Adrenal gland (tissue), 5 donors: ENCODE results near the gene SLC32A1.

Experiments used
- CTCF ChIP-seq, 6 experiments: fragments of 450-650 bp in 4 of 6; fragments of 200-600 bp in 2 of 6; sonication (generic) in 1 of 6; IDR thresholded peaks; 1 replicate in 5 of 6; 2 replicates in 1 of 6; pipeline versions ENCODE4 v1.5.1 to v1.8.0; 2016 to 2021; ENCODE audit warnings: antibody characterized with exemption in 6 of 6, mild to moderate bottlenecking in 2 of 6, moderate library complexity in 1 of 6
- POLR2A ChIP-seq, 2 donors: fragments of 450-650 bp; IDR thresholded peaks; one replicate each; pipeline ENCODE4 v1.6.1; 2017; ENCODE audit warnings: antibody characterized with exemption in 2 of 2, mild to moderate bottlenecking in 2 of 2, moderate library complexity in 1 of 2
- donor health status: DM: no; HTN: no; CAD: no.

- TF ChIP-seq CTCF (IDR thresholded peaks at IDR 0.05) (no peak), POLR2A (IDR thresholded peaks at IDR 0.05) (no peak)
Measured at GRCh38 chr20:38769376-38770295, 45.4 kb downstream of the SLC32A1 start.
